A673 (cell line): ENCODE data around the gene YPEL2. TPM values are rescaled to one million over a fixed set of nuclear protein-coding genes. Genes with fewer than 3 reads are reported as not detected.

Source experiments
- BruUV-seq: library from RNA; stranded (reverse); fragments of 400-500 nt; replicated peaks from 2 replicates; lab custom pipeline; 2021; lab: Mats Ljungman, UMichigan
- CTCF ChIA-PET: fragments of 300-600 bp; sonication (Branson Sonifier 250); formaldehyde crosslinking; loops from one replicate; lab custom pipeline; 2022; ENCODE audit warnings: antibody characterized with exemption; lab: Charles Lee
- POLR2A ChIA-PET: fragments of 300-600 bp; sonication (Branson Sonifier 250); formaldehyde crosslinking; loops from one replicate; lab custom pipeline; 2022; ENCODE audit warnings: antibody characterized with exemption; ENCODE audit not compliant: low non-redundant PET; lab: Charles Lee
- DNase-seq: peaks from one replicate; pipeline ENCODE4 v3.0.0-alpha.2; 2015; ENCODE audit warnings: low spot score
- H3K27ac ChIP-seq: fragments of 200-600 bp; sonication (generic); 2 replicates; pipeline ENCODE4 v1.5.1; 2016; ENCODE audit warnings: mixed run types, low read depth, mild to moderate bottlenecking, mixed read lengths, antibody characterized with exemption, low read length; ENCODE audit not compliant: poor library complexity, severe bottlenecking
- H3K27me3 ChIP-seq: fragments of 200-600 bp; sonication (generic); replicated peaks from 2 replicates; pipeline ENCODE4 v1.6.1; 2017; ENCODE audit warnings: mixed run types, low read depth, mild to moderate bottlenecking, mixed read lengths, antibody characterized with exemption, low read length; ENCODE audit not compliant: insufficient read depth, poor library complexity
- H3K36me3 ChIP-seq: fragments of 200-600 bp; sonication (generic); 2 replicates; pipeline ENCODE4 v1.6.1; 2016; ENCODE audit warnings: mixed run types, mild to moderate bottlenecking, mixed read lengths, antibody characterized with exemption, low read length; ENCODE audit not compliant: insufficient read depth, poor library complexity, severe bottlenecking
- H3K4me1 ChIP-seq: fragments of 200-600 bp; sonication (generic); 2 replicates; pipeline ENCODE4 v1.6.1; 2017; ENCODE audit warnings: mixed run types, mild to moderate bottlenecking, mixed read lengths, antibody characterized with exemption, low read length; ENCODE audit not compliant: insufficient read depth, poor library complexity, severe bottlenecking
- H3K4me3 ChIP-seq: fragments of 200-600 bp; sonication (generic); 2 replicates; pipeline ENCODE4 v1.5.1; 2016; ENCODE audit warnings: low read depth, mixed run types, mild to moderate bottlenecking, mixed read lengths, low read length; ENCODE audit not compliant: poor library complexity, severe bottlenecking
- H3K9me3 ChIP-seq: fragments of 200-600 bp; sonication (generic); 2 replicates; pipeline ENCODE4 v1.6.1; 2016; ENCODE audit warnings: mixed run types, low read depth, mild to moderate bottlenecking, mixed read lengths, antibody characterized with exemption, low read length; ENCODE audit not compliant: poor library complexity, severe bottlenecking
- EZH2 ChIP-seq: fragments of 200-600 bp; sonication (generic); IDR thresholded peaks from 2 replicates; pipeline ENCODE4 v1.6.1; 2017; ENCODE audit warnings: borderline replicate concordance, low read depth, mild to moderate bottlenecking, mixed read lengths, antibody characterized with exemption, low read length; ENCODE audit not compliant: poor library complexity, severe bottlenecking
- intact Hi-C: fragments of 100-400 bp; cut with micrococcal nuclease; formaldehyde crosslinking; loops from one replicate; pipeline ENCODE4 v1.10.0; 2022; ENCODE audit not compliant: unreplicated experiment
- total RNA-seq: library from RNA; stranded (reverse); gene quantifications from 2 replicates; pipeline ENCODE4 v1.2.3, GENCODE V29; 2021
- TF ChIP-seq, protein P1 (sequence below): fragments of 300-800, 200-600 bp; sonication (generic); conservative IDR thresholded peaks from 2 replicates; pipeline ENCODE4 v1.5.1; 2017; ENCODE audit warnings: low read depth, mild to moderate bottlenecking, antibody characterized with exemption, low read length, moderate library complexity, mixed read lengths

YPEL2 gene
- total RNA-seq, 1 experiment from 2014 or later = 0.60 TPM

DNA sequence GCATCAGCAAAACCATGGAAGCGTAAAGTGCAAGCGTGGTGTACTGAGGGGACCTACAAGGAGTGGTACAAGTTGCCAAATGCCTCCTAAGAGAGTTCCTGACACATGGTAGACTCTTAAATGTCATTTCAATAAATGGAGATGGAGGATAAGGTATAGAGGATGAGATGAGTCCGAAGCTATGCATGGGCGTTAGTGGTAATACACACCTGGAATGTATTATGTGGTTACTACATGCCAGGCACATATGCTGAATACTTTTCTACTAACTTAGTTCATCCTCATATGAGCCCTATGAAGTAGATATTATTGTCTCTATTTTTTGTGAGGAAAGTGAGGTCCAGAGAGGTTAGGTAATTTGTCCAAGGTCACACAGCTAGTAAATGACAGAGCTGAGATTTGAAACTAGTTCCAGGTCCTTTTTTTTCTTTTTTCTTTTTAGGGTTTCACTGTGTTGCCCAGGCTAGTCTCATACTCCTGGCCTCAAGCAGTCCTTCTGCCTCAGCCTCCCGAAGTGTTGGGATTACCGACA is 15.5 kb downstream of the YPEL2 start:
- Histone ChIP-seq H3K4me3 (no peak overlapping the region), H3K27ac (no peak overlapping the region), H3K4me1 (no peaks in the 10 kb centered on the region), H3K9me3 (no peaks in the 10 kb centered on the region), H3K27me3 (no peaks in the 10 kb centered on the region), H3K36me3 (no peaks in the 10 kb centered on the region)
- DNase-seq = no peak
- ChIA-PET CTCF (no interaction called here), POLR2A (no interaction called here)
- TF ChIP-seq, protein P1, sequence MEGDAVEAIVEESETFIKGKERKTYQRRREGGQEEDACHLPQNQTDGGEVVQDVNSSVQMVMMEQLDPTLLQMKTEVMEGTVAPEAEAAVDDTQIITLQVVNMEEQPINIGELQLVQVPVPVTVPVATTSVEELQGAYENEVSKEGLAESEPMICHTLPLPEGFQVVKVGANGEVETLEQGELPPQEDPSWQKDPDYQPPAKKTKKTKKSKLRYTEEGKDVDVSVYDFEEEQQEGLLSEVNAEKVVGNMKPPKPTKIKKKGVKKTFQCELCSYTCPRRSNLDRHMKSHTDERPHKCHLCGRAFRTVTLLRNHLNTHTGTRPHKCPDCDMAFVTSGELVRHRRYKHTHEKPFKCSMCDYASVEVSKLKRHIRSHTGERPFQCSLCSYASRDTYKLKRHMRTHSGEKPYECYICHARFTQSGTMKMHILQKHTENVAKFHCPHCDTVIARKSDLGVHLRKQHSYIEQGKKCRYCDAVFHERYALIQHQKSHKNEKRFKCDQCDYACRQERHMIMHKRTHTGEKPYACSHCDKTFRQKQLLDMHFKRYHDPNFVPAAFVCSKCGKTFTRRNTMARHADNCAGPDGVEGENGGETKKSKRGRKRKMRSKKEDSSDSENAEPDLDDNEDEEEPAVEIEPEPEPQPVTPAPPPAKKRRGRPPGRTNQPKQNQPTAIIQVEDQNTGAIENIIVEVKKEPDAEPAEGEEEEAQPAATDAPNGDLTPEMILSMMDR = no peak
- TF ChIP-seq EZH2 = no peak
- intact Hi-C loops = no loop called here
- no TSS peak for BruUV-seq

DNA sequence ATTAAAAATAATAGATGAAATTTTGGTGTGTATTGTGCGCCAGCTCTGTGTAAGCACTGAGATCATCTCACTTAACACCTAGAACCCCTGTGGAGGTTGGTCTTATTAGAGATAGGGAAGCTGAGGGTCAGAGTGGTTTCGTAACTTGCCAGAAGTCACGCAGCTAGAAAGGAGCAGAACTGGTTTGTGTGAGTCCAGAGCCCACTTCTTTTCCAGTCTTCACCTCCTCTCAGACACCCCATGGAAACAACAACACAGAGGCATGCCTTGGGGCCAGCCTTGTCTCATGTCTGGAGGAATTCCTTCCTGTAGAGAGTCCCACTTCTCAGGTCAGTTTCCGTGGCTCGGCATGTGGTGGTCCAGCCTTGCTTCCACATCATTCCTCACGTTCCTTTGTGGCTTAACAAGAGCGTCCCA is 16.5 kb downstream of the YPEL2 start:
- ChIA-PET CTCF (no interaction called here), POLR2A (no interaction called here)
- no peaks in the 10 kb centered on the region for H3K9me3 ChIP-seq
- no peaks in the 10 kb centered on the region for H3K27me3 ChIP-seq
- H3K4me1 ChIP-seq = no peaks in the 10 kb centered on the region
- no peaks in the 10 kb centered on the region for H3K36me3 ChIP-seq
- no peak overlapping the region for H3K4me3 ChIP-seq
- TF ChIP-seq EZH2 = no peak
- TF ChIP-seq, protein P1 = no peak
- no peak for DNase-seq
- no TSS peak for BruUV-seq
- intact Hi-C loops = no loop called here
- no peak overlapping the region for H3K27ac ChIP-seq

DNA sequence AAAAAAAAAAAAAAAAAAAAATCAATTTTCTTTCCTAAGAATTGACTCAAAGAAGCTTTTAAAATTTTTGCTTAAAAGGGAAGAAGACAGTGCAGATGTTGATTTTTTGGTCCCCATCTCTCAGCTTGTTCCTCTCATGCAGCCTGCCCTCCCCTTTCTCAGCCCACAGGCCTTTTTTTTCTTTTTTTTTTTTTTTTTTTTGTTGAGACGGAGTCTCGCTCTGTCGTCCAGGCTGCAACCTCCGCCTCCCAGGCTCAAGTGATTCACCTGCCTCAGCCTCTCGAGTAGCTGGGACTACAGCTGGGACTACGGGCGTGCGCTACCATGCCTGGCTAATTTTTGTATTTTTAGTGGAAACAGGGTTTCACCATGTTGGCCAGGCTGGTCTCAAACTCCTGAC is 17.7 kb downstream of the YPEL2 start:
- no peak for DNase-seq
- peaks cover 4% of the 10 kb centered on the region for H3K4me1 ChIP-seq
- no peaks in the 10 kb centered on the region for H3K9me3 ChIP-seq
- CTCF ChIA-PET = no interaction called here
- no peaks in the 10 kb centered on the region for H3K36me3 ChIP-seq
- H3K4me3 ChIP-seq = no peak overlapping the region
- intact Hi-C loops = no loop called here
- TF ChIP-seq EZH2 = no peak
- TF ChIP-seq, protein P1 = no peak
- POLR2A ChIA-PET = interaction anchor here (0.6 kb wide), 1 partner anchor 140 kb away, joined by 6 read pairs; no protein-coding TSS in a partner anchor
- no TSS peak for BruUV-seq
- H3K27me3 ChIP-seq = no peaks in the 10 kb centered on the region
- H3K27ac ChIP-seq = no peak overlapping the region
